HUDEP-2 (cell line): ENCODE measurements around the gene SPATA19.
"Not testable (repeated sequence)": the region's sequence is repeated elsewhere in the genome, so short reads cannot be mapped to it uniquely, and the experiment has no call there.

Experiments used
- DNase-seq, 76 experiments: peaks; one replicate each; lab custom pipeline; 2025; ENCODE audit not compliant: unreplicated experiment in 76 of 76; lab: John Stamatoyannopoulos, UW

Gene SPATA19, protein sequence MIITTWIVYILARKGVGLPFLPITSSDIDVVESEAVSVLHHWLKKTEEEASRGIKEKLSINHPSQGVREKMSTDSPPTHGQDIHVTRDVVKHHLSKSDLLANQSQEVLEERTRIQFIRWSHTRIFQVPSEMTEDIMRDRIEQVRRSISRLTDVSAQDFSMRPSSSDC

DNA sequence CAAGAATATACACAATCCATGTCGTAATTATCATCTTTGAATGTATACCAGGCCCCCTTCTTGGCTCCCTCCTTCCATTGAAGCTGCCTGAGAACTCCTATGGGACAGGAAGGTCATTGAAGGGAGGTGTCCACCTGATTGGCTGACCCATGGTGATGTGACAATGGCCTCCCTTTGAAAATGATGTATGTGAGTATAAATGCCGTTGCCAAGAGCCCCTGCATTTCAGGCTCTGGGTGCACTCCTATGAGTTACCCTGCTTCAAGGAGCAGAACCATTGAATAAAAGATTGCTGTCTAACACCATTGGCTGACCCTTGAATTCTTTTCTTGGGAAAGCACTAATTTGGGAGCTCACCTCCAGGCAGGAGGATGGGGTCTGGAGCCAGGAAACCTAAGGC lies at the start of gene SPATA19:
Gene SPATA19, minus strand, starts transcription at position 101 of the 400 bp plus-strand sequence. Its CDS starts 67 bp downstream, at position 34.
- DNase-seq: no peak

DNA sequence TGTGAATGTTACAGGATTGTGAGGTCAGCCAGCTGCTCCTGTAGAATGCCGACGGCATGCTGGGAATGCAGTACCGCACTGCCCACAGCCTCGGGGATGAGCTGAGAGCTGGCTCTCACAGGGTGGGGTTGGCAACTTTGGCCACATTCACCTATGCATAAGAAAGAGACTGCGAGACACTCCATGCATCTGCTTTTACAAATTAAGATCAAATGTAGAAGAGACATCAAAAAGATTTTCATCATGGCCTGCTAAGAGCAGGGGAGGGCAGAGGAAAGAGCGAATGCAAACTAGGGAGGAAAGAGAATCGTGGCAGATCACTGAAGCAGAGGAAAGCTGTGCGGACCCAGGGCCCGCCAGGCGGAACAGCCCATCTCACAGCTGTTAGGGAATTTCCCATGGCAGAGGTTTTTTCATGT lies 49.8 kb upstream of the SPATA19 start:
- DNase-seq: no peak

DNA sequence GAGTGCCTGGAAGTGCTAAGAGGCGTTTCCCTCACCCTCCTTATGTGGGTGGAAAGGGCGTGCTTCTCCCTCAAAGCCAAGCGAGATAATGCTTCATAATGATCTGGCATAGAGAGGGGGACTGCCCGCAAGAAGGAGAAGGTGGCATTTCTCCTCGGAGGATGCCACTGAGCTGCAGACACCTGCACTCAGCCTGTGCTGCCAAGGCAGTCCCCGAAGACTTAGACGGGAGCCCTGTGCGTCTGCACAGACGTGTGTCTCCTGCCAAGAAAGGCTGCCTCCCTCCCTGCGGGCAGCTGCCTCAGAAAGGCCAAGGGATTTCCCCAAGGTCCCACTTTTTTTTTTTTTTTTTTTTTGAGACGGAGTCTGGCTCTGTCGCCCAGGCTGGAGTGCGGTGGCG lies 48.1 kb upstream of the SPATA19 start:
- no peak for DNase-seq

DNA sequence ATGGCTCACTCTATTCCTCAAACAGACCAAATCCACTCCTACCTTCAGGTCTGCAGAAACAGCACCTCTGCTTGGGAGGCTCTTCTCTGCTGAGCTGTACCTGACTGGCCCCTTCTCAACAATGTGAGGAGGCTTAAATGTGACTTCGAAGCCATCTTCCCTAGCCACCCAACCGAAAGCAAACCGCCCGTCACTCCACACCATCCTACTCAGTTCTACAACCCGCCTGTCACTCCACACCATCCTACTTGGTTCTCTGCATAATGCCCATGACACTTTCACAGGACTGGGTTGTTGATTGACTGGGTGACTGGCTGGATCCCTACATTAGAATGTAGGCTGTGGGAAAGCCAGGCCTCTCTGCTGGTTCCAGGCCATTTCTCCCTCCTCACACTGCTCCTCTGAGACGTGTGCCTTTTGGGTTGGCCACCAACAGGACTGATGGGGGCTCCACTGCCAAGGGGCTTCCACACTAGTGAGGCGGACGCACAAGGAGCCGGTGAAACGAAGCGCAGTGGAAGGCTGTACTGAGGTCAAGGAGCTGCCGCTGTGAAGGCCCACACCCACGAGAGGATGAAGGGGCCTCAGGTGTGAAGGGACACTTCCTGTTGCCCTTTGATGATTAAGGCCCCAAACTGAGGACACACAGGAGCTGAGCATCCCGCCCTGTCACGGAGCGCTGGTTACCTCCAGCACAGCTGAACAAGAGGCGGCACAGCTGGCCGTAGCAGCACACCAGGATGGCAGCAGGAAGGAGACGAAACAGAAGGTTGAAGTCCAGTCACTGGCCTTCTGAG lies 47.5 kb upstream of the SPATA19 start:
- DNase-seq: no peak

DNA sequence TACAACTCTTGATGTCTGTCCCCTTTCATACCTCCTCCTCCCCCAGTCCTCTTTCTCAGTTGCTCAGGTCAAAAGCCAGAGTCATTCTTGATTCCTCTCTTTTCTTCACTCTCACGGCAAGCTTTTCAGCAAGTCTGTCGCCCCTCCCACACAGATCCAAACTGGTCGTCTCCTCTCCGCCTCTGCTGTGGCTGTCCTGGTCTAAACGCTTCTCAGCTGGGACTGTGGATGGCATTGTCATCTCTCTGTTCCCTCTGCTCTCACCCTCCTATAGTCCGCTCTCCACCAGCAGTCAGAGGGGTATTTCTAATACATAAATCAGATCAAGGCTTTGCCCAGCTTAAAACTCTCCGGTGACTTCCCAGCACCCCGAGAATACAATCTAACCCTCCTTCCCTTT lies 46.8 kb upstream of the SPATA19 start:
- DNase-seq: no peak

DNA sequence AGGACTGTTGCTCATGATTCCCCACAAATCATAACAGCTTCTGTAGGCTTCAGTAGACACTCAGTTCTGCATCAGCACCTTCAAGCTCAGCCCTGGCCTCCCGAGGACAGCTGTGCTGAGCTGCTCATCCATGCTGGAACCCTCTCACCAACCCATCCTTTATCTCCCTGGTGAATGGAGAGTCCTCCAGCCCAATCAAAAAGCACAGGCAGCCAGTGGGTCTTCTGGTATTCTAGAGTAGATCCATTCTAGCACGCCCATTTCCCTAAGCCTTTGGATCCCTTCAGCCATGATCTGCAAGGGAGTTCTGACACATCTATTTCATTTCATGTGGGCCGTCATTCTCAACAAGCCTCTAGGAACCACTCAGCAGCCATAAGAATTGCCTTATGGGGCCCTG lies 44.6 kb upstream of the SPATA19 start:
- no peak for DNase-seq

DNA sequence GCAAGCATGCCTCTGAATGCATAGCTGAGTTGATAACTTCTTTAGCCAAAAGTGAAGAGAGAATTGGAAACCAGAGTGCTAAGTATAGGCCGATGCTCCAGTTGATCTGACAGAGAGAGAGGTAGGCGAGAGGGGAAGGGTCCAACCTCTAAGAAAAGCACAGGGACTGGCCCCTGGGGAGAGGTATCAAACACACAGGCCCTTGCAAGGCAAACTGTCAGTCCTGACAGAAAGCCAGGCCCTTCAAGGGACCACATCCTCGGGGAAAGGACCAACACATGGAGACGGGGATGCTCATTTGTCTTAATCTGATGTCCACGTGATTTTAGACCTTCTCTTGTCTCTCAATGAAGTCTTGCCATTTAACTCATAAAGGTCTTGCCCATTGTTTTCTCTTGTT lies 43.9 kb upstream of the SPATA19 start:
- DNase-seq: no peak

DNA sequence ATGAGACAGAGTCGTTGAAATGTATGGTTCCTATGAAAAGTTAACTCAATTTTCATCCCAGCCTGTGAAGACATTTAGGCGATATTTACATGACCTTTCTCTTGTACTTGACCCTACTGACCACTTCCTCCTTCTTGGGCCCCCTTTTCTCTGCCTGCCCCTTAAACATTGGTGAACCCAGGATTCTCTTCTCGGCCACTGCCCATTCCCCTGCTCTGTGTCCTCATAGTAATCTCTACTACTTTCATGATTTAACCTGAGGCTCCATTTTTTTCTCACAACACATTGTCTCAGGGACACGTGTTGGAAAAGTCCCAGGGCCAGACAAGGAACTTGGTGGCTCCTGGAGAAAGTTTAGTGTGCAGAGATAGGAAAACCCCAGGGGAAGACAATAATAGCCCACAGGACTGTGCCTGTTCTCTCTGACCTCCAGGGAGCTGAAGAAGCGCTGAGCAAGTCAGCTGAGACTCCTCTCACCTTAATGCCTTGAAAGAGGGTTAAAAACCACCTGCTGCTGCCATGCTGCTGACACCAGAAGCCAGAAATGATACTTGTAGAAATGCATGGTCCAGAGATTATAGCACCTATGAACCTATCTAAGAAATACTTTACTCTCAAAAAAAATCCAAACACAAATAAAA lies 42.5 kb upstream of the SPATA19 start:
- DNase-seq: no peak

DNA sequence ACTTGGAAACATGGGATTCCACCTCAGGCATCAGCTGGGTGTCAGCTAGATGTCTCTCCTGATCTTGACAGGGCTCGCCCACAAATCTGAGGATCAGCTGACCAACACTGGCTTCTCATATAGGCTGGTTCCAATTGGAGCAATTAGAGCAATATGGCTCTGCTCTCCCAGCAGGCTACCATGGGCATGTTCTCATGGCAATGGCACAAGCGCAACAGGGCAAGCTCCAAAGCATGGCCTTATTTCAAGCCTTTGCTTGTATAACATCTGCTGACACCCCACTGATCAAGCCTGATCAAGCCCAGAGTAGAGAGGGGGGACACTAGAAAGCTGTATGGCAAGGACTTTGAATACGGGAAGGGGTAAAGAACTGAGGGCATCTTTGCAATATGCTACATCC lies 40.7 kb upstream of the SPATA19 start:
- DNase-seq: no peak

DNA sequence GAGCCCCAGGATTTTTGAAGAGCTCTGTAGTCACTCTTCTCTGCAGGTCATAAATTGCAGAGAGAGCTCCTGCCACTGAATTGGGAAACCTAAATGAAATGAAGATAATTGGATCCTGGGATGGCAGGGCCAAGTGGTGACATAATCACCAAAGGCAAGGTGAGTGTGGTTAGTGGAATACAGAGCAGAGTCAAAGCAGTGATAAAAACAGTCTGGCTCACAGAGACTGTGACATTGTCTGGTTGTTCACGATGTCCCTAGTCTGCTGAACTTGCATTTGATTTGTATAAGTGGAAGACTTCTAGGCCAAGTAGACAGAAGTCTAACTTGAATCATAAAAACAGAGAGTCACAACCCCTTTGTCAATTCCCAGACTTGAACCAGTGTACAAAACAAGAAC lies 26.8 kb upstream of the SPATA19 start:
- no peak for DNase-seq

DNA sequence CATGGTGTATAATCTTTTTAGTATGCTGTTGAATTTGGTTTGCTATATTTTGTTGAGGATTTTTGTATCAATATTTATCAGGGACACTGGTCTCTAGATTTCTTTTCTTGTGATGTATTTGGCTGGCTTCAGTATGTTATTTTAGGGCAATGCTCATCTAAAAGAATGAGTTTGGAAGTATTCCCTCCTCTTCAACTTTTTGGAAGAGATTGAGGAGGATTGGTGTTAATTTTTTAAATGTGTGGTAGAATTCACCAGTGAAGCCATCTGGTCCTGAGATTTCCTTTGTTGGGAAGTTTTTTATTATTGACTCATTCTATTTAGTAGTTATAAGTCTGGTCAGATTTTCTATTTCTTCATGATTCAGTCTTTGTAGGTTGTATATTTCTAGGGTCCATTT lies 22.1 kb upstream of the SPATA19 start:
- no peak for DNase-seq

DNA sequence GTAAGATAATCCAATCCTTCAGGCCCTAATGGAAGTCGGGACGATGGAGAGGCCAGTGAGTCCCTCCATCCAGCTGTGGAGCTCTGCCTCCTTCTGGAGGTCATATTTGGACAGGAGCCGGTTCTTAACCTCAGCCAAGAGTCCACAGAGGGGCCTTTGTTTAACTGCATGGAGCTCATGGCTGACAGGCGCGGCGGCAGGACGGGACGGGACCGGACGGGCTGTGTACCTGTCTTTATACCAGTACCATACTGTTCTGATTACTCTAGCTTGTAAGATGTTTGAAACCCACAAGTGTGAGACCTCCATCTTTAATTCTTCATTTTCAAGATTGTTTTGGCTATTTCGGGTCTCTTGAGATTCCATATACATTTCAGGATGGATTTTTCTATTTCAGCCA lies 20.2 kb upstream of the SPATA19 start:
- no peak for DNase-seq

DNA sequence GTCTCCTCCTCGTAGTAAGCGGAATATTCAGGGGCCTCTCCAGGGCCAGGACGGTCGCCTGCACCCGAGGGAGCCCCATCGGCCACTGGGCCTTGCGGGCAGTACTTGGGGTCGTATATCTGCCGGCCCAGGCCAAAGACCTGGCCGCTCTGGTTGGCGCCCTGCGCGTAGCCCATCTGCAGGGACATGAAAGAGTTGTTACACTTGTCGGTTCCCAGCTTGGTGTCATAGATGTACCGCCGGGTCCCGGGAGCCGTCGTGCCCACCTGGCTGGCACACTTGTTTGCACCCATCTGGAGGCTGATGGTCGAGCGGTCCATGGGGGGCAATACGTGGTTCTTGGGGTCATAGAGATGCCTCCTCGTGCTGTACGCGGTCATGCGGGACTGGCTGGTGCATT lies 19.4 kb upstream of the SPATA19 start:
- no peak for DNase-seq

DNA sequence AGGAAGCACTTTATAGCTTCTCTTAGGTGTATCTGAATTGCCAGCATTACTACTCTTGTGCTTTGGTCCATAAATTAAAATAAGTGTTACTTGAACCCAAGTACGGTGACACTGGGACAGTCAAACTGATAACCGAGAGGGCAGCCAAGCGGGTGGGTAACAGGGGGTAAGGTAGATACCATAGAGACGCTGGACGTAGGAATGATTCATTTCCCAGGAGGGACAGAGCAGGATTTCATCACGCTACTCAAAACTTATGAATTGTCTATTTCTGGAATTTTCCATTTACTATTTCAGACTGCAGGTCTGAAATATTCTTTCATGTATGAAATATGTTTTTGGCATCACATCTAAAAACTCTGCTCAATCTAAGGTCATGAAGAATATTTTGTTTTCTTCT lies 14.8 kb upstream of the SPATA19 start:
- DNase-seq: no peak

DNA sequence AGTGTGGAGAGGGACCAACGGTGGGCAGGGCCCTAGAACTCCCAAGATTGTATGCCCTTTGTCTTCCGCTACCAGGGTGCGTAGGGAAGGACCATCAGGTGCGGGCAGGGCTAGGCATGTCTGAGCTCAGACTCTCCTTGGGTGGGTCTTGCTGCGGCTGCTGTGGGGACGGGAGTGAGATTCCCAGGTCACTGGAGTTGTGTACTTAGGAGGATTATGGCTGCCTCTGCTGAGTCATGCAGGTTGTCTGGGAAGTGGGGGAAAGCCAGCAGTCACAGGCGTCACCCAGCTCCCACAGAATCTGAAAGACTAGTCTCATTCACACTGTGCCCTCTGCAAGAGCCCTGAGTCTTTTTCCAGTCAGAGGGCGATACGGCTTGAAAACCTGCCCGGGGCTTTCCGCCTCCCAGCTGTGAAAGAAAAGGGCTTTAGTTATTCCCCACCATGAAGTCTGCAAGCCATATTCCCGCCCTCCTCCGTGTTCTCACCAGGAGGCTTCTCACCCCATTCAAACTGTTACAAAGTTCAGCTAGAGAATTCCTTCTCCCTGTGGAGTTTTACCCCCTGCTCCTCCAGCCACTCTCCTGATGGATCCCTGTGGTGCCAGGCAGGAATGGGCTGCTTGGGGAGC lies 9.1 kb upstream of the SPATA19 start:
- not testable (repeated sequence) for DNase-seq

DNA sequence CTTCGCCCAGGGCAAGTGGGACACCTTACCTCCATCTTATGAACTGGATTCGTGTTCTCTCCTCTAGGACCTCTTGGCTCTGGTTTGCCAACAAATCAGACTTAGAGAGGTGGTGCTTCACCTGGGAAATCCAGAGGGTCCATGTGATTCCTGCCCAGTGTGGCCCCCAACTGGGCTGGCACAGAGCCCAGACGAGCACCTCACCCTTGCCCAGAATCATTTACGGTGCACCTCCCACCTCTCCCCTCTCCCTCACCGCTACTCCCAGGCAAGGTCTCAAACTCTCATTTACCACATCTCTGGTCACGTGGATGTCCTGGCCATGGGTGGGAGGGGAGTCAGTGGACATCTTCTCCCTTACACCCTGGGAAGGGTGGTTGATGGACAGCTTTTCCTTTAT lies 1.1 kb downstream of the SPATA19 start:
- no peak for DNase-seq

DNA sequence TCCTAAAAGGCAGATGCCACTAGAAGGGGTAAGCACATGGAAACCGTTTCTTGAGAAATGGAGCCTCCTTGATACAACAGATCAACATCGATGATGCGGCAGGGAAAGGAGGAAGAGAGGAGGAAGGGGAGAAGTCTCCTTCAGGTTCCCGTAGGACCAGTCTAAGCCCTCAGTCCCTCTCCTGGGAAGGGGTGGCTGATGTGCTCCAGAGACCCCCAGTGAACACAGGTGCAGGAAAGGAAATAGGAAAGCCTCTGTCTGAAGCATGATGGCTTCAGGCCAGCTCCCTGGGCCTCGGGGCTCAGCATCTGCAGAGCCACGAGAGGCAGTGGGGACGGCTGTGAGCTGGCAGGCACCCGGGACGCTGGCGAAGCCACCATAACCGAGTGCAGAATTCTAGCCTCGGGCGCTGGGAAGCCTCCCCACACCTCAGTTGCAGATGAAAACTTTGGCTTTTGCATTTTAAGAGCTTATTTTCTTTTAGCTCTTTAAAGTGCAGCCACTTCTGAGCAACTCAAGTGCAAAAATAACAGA lies 1.8 kb downstream of the SPATA19 start:
- no peak for DNase-seq

DNA sequence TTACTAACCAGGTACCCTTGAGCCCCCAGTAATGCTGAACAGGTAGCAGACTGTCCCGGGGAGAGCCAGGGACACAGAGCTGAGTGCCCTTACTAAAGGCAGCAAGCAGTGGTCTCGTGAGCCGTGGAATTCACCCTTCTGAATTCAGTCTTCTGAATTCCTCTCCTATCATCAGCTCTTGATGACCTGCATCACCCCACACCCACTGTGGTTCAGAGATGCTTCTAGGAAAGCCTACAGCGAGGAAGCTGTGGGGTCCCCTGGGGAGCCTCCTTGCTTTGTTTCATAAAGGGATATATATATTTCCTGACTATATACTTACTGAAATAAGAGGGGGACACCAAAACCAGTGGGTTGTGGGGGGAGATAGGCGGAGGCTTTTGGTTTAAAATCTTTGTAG lies 2.6 kb downstream of the SPATA19 start:
- DNase-seq: no peak

DNA sequence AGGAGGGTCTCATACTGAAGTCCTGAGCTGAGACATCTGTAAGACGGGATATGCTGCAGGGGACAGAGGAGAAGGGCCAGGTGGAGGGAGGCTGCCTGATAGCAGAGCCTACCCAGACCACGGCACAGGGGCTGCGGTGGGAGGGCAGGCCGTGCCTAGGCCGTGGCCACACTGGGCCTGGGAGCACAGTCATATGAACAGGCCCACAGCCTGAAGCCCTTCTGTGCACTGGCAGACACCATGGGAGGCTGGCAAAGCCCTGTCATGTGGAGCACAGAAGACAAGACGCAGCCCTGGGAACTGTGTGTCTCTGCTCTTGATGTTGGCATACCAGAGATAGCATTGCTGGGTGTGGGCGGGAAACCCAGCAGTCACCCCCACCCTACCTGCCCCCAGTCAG lies 3.3 kb downstream of the SPATA19 start:
- no peak for DNase-seq

DNA sequence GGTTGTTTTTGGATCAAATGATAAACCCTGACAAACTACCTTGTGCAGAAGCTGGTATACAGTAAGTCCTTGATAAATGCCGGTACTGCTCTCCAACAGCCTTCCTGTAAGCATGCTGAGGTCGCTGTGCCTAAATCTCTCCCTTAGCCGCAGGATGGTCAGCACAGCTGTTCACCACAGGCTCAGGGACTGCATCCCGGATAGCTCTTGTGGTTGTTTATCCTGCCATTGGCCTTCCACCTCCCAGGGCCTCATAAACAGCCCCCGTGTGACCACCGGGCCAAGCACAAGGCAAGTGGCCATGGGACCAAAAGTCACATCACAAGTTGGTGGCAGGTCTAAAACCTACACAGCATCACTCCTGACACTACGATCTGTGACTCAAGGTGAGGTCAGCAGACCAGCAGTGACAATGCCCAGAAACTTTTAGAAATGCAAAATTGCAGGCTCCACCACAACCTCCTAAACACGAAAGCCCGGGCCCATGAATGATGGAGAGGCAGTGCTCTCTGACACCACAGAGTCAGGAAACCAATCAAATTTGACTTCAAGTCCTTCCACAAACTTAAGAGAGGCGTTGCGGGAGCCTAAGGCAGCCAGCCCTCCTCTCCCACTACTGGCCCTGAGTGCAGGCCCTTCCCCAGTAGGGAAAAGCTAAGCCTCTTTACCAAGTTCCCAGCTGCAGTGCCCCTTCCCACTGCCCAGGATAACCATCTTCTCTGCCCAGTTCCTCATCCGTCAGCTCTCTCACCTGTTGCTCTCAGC lies 3.9 kb downstream of the SPATA19 start:
- DNase-seq: no peak

DNA sequence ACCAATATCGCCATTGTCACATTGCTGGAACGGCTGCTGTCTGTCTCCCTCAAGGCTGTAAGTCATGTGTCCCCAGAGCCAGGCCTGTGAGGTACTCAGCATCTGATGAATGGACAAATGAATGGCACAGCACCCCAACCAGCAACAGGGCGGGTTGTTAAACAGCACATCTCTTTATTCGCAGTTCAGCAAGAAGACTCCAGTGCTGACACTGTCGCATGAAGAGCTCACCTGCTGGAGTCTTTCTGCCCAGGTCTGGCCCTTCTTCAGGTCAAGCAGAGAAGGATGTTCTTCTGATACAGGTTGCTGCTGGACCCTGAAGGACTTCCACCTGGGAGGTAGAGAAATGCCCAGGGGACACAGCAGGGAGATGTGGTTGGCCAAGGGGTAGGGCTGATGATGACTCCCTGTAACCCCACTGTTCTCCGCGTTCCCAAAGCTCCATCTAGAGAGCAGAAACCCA lies 4.8 kb downstream of the SPATA19 start:
- no peak for DNase-seq
